Measurements from ENCODE around the gene FIG4.
"Not testable (repeated sequence)": the region's sequence is repeated elsewhere in the genome, so short reads cannot be mapped to it uniquely, and the experiment has no call there.

FIG4 gene

DNA sequence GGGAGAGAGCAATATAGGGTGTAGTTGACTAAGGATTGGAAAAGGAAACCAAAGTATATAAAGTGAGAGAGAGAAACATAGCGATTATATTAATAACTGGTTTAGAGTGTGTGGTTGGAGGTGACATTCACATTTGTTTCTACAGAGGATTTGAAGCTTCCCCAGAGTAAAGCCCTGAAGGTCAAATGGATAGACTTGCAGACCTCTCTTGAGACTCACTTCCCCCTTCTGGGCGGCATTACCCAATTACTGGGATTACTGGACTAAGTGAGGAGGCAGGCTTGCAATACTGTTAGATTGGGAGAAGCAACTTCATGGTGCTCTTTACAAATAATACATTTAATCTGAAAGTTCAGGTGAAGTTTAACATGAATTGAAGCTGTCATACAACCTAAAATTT is 10.7 kb downstream of the FIG4 start:
- no peak for DNase-seq (ENCODE audit: low read depth in 2 of 2, low spot score in 1 of 2)

DNA sequence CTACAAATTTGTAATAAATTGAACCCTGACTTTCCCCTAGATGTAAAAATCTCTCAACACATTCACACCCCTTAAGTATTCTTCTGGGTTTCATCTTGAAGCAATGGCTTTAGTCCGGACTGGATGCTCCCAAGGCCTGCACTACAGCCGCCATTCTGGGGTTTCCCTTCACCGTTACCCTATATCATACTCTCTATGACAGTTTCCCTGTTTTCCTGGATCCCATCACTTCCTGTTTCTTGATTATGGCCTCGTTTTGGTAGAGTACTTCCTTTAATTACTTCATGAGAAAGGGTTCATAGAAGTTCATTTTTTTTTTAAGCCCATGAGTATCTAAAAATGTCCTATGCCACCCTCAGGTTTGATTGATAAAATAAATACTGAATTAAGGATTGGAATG is 11.7 kb downstream of the FIG4 start:
- DNase-seq (ENCODE audit: low read depth in 2 of 2, low spot score in 1 of 2) = no peak

DNA sequence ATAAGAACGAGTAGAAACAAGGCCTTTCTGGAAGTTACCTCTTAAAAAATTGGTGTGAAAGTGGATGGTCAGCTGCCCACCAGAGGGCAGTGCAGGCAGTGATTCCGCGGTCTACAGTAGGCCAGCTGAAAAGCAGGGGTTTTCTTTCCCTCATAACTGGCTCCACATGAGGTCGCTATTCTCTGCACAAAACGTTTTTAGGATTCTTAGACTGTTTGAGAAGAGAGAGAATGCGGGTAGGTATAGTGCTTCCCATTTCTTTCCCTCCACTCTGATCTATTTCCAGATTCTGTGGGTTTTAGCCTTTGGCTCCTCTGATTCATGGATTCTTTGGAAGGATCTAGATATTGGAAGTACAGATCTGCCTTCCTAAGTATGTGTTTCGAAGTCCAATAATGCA is 14.2 kb downstream of the FIG4 start:
- peak; percentile 31 to 39 for DNase-seq (ENCODE audit: low read depth in 2 of 2, low spot score in 1 of 2)

DNA sequence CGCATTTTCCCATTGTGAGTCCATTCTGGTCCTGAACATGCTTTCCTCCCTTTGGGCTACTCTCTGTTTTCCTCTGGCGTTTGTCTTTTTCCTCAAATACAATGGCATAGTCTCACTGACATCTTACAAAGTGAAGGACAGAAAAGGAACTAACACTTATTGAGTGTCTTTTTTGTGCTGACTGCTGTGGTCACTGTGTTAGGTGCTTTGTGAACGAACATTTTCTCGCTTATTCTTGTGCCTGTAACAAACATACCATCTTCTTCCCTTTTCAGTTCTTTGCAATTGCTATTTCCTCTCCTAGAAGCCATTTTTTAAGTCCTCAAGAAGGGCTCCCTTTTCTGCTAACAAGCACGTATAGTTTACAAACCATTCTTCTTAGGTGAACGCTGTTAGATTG is 15.4 kb downstream of the FIG4 start:
- no peak for DNase-seq (ENCODE audit: low read depth in 2 of 2, low spot score in 1 of 2)

DNA sequence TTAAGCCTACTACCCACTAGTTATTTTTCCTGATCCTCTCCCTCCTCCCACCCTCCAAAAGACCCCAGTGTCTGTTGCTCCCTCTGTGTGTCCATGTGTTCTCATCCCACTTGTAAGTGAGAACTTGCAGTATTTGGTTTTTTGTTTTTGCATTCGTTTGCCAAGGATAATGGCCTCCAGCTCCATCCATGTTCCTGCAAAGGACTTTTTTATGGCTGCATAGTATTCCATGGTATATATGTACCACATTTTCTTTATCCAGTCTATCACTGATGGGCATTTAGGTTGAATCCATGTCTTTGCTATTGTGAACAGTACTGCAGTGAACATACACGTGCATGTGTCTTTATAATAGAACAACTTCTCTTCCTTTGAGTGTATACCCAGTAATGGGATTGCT is 17.0 kb downstream of the FIG4 start:
- DNase-seq (ENCODE audit: low read depth in 2 of 2, low spot score in 1 of 2) = not testable (repeated sequence)

DNA sequence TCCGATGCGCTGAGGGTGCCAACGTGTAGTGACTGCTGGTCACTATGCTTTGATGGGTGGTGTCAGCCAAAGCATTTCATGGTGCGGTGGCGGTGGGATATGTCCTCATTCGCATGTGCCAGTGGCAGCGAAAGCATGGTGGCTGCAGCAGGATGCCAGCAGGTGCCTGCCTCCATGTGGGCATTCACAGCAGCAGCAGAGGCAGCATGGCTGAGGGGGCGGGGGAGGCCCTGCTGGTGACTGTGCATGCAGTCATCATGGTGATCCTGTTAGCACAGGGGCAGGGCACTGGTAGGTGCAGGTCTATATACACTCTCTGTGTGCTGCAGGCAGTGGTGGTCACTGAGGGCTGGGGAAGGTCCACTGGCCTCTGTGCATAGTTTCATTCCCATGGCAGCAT is 22.0 kb downstream of the FIG4 start:
- DNase-seq (ENCODE audit: low read depth in 2 of 2, low spot score in 1 of 2) = no peak

DNA sequence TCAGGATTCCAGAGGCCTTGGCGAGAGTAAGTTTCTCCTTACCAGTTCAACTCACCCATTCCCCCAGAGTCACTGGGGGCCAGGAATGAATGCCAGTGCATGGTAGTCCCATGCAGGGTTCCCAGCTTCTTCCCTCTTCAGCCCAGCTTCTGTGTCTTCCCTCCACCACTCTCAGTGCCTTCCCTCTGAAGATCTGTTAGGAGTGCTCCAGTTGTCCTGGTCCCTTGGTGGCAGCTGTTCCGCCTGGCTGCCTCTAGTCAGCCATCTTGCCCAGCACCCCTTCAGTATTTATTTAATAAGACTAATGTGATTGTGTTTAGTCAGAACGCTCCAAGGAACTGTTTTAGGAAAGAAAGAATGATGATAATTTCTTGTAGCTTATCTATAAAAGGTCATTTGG is 23.1 kb downstream of the FIG4 start:
- no peak for DNase-seq (ENCODE audit: low read depth in 2 of 2, low spot score in 1 of 2)

DNA sequence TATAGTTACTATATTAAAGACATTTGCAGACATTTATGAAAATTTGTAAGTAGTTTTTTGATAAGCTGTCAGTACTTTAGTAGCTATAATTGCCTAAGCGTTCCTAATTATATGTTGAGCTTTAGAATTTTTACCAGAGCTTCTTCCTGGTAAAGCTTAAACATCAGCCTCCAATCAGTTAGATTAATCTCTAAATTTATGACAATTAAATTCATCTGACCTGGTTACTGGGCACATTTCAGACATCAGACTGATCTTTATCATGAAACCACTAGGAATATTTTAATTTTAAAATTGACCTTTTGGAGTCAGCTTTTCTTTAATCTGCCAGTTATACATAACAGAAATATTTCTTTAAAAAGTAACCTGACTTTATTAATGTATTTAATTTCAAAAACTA is 23.5 kb downstream of the FIG4 start:
- no peak for DNase-seq (ENCODE audit: low read depth in 2 of 2, low spot score in 1 of 2)

DNA sequence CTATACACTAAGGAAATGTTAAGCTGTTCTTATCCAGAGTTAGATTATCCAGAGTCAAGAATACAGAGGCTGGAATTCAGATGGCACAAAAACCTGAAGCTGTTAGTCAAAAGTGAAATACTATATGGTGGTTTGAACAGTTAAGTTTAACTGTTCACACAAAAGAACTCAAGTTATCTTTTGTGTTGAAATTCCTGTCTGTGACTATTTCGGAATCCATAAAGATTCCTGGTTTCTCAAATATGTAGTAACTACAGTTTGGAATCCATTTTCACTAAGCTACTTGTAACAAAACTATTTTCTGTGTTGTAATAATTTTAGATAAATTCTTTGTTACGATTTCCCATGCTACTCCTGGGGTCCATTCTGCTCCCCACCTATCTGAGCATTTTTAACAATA is 24.5 kb downstream of the FIG4 start:
- no peak for DNase-seq (ENCODE audit: low read depth in 2 of 2, low spot score in 1 of 2)

DNA sequence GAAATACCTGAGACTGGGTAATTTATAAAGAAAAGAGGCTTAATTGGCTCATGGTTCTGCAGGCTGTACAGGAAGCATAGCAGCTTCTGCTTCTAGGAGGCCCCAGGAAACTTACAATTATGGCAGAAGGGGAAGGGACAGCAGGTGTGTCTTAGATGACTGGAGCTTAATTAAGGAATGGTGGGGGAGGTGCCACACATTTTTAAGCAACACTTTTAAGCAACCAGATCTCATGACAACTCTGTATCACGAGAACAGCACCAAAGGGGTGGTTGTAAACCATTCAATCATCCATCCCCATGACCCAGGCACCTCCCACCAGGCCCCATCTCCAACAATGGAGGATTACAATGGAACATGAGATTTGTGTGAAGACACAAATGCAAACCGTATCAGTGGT is 26.9 kb downstream of the FIG4 start:
- no peak for DNase-seq (ENCODE audit: low read depth in 2 of 2, low spot score in 1 of 2)

DNA sequence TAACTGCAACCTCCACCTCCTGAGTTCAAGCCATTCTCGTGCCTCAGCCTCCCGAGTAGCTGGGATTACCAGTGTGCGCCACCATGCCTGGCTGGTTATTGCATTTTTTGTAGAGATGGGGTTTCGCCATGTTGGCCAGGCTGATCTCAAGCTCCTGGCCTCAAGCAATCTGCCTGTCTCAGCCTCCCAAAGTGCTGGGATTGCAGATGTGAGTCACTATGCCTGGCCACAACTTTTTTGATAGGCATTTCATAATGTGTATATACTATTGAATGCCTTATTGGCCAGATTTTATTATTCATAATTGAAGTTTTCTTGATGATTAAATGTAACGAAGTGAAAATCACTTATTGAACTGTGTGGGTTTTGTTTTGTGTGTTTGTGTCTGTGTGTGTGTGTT is 27.9 kb downstream of the FIG4 start:
- DNase-seq (ENCODE audit: low read depth in 2 of 2, low spot score in 1 of 2) = no peak

DNA sequence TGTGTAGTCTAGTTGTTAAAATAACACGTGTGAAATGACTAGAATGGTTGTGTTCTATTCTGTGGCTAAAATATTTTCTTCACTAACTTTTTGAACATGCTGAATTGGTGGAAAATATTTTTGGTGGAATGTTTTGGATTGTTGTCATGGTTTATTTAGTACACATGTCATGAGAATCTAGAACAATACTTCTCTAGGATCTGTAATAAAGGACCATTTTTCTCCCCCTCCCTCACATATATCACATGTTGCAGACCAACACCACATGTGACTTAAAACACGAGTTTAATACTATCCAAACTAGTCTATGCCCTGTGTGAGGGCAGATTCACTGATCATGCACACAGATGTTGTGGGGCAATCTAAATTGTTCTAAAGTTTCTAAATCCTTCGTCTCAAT is 29.2 kb downstream of the FIG4 start:
- DNase-seq (ENCODE audit: low read depth in 2 of 2, low spot score in 1 of 2) = no peak

DNA sequence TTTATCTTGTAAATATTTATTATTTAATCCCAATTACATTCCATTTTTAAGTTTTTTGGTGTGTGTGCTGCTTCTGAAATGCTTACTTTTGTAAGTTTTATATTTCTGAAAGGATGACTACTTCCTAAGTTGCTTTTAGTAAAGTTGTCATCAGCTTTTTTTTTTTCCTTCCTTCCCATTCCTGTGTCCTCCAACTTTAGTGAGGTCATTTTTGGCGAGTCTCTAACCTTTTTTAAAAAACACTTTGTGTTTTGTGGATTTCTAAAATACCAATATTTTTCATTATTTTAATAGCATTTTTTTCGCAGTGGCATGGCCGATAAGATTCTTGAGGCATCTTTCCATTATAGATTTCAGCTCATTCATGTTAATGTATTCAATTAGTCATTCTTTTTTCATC is 30.9 kb downstream of the FIG4 start:
- no peak for DNase-seq (ENCODE audit: low read depth in 2 of 2, low spot score in 1 of 2)

DNA sequence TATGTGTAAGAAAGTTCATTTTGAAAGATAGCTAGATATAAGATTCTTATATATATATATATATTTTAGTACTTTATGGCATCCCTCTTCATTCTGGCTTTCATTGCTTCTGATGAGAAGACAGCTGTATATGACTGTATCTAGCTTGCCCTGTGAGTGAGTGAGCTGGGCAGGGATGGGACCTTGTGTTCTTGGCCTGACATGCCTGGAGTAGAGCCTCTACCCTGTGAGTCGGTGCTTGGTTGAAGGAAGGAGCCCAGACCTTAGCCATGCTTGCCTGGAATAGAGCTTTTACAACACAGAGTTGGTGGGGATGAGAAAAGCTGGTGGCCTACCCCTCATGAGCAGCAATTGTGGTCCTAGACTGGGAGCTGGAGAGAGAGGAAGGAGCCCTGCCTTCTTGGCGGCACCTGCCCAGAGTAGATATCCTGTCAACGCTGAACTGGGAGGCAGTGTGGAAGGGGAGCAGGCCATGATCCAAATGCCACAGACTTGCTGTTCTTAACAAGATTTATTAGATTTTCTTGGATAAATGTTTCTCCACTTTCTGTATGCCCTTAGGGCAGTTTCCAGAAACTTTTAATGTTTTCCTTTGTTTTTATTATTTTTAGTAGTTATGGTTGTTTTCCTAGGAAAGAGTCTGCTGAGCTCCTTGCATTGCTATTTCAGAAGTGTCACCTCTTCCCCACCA is 31.6 kb downstream of the FIG4 start:
- DNase-seq (ENCODE audit: low read depth in 2 of 2, low spot score in 1 of 2) = no peak

DNA sequence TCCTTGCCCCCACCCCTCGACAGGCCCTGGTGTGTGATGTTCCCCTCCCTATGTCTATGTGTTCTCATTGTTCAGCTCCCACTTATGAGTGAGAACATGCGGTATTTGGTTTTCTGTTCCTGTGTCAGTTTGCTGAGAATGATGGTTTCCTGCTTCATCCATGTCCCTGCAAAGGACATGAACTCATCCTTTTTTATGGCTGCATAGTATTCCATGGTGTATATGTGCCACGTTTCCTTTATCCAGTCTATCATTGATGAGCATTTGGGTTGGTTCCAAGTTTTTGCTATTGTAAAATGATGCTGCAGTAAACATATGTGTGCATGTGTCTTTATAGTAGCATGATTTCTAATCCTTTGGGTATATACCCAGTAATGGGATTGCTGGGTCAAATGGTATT is 34.2 kb downstream of the FIG4 start:
- not testable (repeated sequence) for DNase-seq (ENCODE audit: low read depth in 2 of 2, low spot score in 1 of 2)

DNA sequence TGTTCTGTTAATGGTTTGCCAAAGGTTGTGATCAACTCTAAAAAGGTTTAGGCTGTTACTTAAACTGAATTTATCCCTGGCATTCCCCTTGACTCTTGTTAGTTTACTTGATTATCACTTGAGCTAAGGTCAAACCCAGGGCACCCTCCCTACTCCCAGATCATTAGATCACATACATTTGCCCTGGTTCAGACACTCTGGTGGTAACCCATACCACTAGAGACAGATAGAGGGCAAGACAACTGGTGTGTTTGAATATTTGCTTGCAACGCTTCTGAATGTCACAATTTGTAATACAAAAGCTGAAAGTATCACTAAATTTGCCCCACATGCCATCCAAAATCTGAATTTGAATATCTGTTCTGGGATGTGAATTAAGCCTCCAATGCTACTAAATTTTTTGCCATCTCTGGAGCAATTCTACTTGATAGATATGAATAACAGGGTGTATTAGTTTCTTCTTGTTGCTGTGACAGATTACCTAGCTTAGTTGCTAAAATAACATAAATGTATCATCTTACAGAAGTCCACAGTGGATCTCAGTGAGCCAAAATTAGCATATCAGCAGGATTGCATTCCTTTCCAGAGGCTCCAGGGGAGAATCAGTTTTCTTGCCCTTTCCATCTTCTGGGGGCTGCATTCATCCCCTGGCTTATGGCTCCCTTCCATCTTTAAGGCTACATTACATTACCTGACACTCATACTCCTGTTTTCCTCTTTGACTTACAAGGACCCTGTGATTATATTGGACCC is 45.4 kb downstream of the FIG4 start:
- no peak for DNase-seq (ENCODE audit: low read depth in 2 of 2, low spot score in 1 of 2)

DNA sequence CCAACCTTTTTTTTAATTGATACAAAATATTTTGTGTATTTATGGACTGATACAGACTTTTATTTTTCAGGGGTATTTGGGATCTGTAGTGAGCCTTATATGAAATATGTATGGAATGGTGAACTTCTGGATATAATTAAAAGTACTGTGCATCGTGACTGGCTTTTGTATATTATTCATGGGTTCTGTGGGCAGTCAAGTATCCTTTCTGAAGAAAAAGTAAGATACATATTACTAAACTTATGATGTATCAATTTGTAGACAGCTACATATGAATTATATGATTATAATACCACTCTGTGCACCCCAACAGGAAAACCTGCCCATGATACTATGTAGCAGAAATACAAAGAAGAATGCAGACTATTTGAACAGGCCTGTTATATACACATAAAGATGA is 47.2 kb downstream of the FIG4 start:
- no peak for DNase-seq (ENCODE audit: low read depth in 2 of 2, low spot score in 1 of 2)

DNA sequence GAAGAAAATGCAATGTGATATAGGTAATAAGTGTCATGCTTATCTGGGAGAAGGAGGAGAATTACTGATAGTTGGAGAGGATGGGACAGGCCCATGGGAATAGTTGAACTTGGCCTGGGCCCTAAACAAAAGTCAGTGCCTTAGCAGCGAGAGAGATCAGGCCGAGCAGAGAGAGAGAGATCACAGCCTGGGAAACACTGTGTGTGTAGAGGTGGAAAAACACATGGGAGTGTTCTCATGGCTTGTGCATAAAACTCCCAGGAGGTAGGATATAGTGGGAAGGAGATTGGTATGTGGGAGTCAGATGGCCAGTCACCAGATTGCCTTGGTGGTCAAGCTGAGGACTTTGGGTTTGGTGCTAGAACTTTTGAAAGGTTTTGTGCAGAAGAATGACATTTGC is 47.6 kb downstream of the FIG4 start:
- DNase-seq (ENCODE audit: low read depth in 2 of 2, low spot score in 1 of 2) = no peak

DNA sequence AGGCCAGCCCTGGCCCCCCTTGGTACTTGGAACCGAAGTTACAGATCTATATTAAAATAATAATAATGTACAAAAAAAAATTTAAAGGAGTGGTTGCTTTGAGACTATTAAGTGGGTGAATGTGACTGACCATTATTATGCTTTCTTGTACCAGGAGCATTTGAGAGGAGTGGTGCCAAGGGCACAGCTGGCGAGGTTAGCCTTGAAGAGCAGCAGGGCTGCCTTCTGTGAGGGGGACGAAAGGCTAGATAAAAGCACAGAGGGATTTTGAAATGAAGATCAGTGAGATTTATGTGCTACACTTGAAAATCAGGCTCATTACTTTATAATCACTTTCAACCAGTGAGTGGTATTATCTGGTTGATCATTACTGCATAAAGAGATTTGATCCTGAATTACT is 48.6 kb downstream of the FIG4 start:
- no peak for DNase-seq (ENCODE audit: low read depth in 2 of 2, low spot score in 1 of 2)

DNA sequence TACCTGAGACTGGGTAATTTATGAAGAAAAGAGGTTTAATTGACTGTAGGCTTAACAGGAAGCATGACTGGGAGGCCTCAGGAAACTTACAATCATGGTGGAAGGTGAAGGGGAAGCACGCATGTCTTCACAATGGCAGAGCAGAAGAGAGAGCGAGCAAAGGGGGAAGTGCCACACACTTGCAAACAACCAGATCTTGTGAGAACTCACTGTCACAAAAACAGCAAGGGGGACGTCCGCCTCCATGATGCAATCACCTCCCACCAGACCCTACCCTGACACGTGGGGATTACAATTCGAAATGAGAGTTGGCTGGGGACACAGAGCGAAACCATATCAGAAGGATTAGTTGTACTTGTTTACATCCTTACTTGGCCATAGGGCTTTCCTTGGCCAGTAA is 49.7 kb downstream of the FIG4 start:
- DNase-seq (ENCODE audit: low read depth in 2 of 2, low spot score in 1 of 2) = no peak

DNA sequence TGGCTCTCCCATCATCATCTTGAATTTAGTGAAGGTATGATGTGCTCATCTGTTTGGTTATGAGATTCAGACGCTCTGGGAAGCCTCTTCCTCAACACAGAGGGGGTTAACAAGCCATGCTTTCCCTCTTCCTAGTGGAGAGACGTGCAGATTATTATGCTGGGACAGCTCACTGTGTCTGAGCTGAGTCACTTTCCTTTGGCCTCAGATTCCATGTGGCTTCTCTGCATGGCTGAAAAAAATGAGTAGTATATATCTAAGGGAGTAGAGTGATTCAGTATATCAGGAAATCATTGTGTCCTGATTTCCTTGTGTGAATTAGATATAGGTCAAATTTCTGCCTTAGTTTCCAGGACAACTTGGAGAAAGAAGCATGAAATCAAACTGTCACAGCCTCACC is 52.6 kb downstream of the FIG4 start:
- DNase-seq (ENCODE audit: low read depth in 2 of 2, low spot score in 1 of 2) = no peak

DNA sequence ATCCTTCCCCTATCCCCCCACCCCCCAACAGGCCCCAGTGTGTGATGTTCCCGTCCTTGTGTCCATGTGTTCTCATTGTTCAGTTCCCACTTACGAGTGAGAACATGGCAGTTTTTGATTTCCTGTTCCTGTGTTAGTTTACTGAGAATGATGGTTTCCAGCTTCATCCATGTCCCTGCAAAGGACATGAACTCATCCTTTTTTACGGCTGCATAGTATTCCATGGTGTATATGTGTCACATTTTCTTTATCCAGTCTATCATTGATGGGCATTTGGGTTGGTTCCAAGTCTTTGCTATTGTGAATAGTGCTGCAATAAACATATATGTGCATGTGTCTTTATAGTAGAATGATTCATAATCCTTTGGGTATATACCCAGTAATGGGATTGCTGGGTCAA is 53.7 kb downstream of the FIG4 start:
- DNase-seq (ENCODE audit: low read depth in 2 of 2, low spot score in 1 of 2) = not testable (repeated sequence)

DNA sequence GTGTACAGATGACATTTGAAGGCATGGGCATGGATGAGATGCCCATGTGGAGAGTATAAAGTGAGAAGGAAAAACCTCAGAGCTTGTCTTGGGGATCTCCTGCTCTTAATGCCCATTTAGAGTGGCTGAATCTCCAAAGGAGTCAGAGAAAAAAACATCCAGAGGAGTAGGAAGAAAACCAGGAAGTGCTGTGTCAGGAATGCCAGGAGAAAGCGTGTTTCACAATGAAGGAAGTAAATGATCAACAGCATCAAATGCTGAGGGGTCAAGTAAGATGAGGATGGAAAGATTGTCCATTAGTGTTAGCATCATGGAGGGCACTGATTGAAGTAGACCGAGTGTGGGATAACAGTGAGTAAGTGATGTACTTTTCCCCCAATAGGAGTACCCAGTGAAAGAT is 56.1 kb downstream of the FIG4 start:
- no peak for DNase-seq (ENCODE audit: low read depth in 2 of 2, low spot score in 1 of 2)

Data from stimulated activated CD8-positive, alpha-beta memory T cell treated with anti-CD3 and anti-CD28 coated beads, Interleukin-4, amount 100 ng/mL, for 4 hours (primary cell).